ENCODE data around the gene SMPD2. TPM values are rescaled to one million over a fixed set of nuclear protein-coding genes. Genes with fewer than 3 reads are reported as not detected.

The SMPD2 gene
- total and polyA plus RNA-seq, 2 donors (not counting 1 experiment from before 2014, with no cell fraction given) = 35.7 to 43.9 TPM

GRCh38 chr6:109478222-109478805 lies 37.8 kb downstream of the SMPD2 start:
- Histone ChIP-seq H3K4me1 (ENCODE audit: control insufficient read depth in 2 of 2, insufficient read depth in 2 of 2, low read length in 2 of 2) (peaks cover 52 to 62% of the 10 kb centered on the region in 2 donors), H3K9ac (ENCODE audit: low read length) (peak overlapping the region; percentile 68), H3K79me2 (ENCODE audit: control insufficient read depth, insufficient read depth, low read length) (peaks cover 84% of the 10 kb centered on the region), H2AFZ (ENCODE audit: insufficient read depth, low read depth, low read length, poor library complexity, severe bottlenecking) (no peak overlapping the region), H3K4me3 (ENCODE audit: control extremely low read depth in 1 of 5, extremely low read depth in 1 of 5, insufficient read depth in 1 of 5, low read depth in 2 of 5, low read length in 4 of 5) (peak overlapping the region; percentile 4 to 92 (median 47)), H4K20me1 (ENCODE audit: control insufficient read depth, insufficient read depth, low read length, poor library complexity, severe bottlenecking) (peaks cover 8% of the 10 kb centered on the region), H3K27me3 (replicated peaks in 1 of 4; ENCODE audit: control extremely low read depth in 1 of 4, control insufficient read depth in 3 of 4, insufficient read depth in 4 of 4, low read length in 3 of 4) (no peaks in the 10 kb centered on the region), H3K9me3 (ENCODE audit: control extremely low read depth in 1 of 3, control insufficient read depth in 2 of 3, insufficient read depth in 1 of 3, low read length in 2 of 3) (no peaks in the 10 kb centered on the region), H3K36me3 (replicated peaks in 1 of 2; ENCODE audit: control extremely low read depth in 1 of 2, control insufficient read depth in 1 of 2, extremely low read depth in 1 of 2, insufficient read depth in 2 of 2, low read length in 1 of 2) (peaks cover 6 to 58% of the 10 kb centered on the region in 2 experiments), H3K27ac (ENCODE audit: low read length in 2 of 2) (peak overlapping the region; percentile 37 to 81), H3K4me2 (replicated peaks; ENCODE audit: low read depth, low read length, poor library complexity, severe bottlenecking) (peak overlapping the region; percentile 91)
- WGBS (ENCODE audit: insufficient coverage) = no CpG with 5 or more reads among the region's 9 CpGs
- TF ChIP-seq CTCF (IDR thresholded peaks at IDR 0.05) (no peak), EZH2 (IDR thresholded peaks at IDR 0.05; ENCODE audit: borderline replicate concordance, insufficient read depth, low read depth, low read length, poor library complexity, severe bottlenecking) (no peak)
- intact Hi-C loops (cut with micrococcal nuclease) = no loop called here
- ChIA-PET CTCF (interaction anchor here (2.4 to 5.5 kb wide), 2 partner anchors 20 to 37 kb away, joined by 12 to 42 read pairs; partner anchors contain the start of genes MICAL1, PPIL6 and SMPD2), POLR2A (interaction anchor here (0.8 to 1.0 kb wide), 2 partner anchors 18 to 19 kb away, joined by 3 to 5 read pairs; no protein-coding TSS in a partner anchor)
- Mint-ChIP-seq H3K27ac (peak overlapping the region; percentile 84), H3K4me1 (peaks cover 74% of the 10 kb centered on the region), H3K9me3 (ENCODE audit: insufficient read depth) (no peaks in the 10 kb centered on the region), H3K27me3 (no peaks in the 10 kb centered on the region), H3K4me3 (peak overlapping the region; percentile 86)
- DNase-seq (no peak), ATAC-seq (ENCODE audit: low read depth) (no peak)
